IMR-90 (cell line): Measurements from ENCODE around the gene DIPK1A. TPM values are rescaled to one million over a fixed set of nuclear protein-coding genes. Genes with fewer than 3 reads are reported as not detected.

Source experiments
- ATAC-seq: fragments of 200-7000 bp; cut with Tn5 transposase; 2 replicates; pipeline ENCODE4 v1.9.1; 2020; ENCODE audit warnings: low read depth, mild to moderate bottlenecking, moderate library complexity
- BruUV-seq: library from RNA; stranded (reverse); fragments of 400-500 nt; replicated peaks from 2 replicates; lab custom pipeline; 2021; lab: Mats Ljungman, UMichigan
- CTCF ChIA-PET: fragments of 300-600 bp; formaldehyde crosslinking; extraction: SDS; loops from one replicate; lab custom pipeline; 2021; ENCODE audit warnings: antibody characterized with exemption; lab: Yijun Ruan, JAX
- POLR2A ChIA-PET: fragments of 300-600 bp; sonication (Branson Sonifier 250); formaldehyde crosslinking; loops from one replicate; lab custom pipeline; 2022; ENCODE audit warnings: antibody characterized with exemption; ENCODE audit not compliant: unreplicated experiment; lab: Charles Lee
- DNase-seq: peaks from one replicate; pipeline ENCODE4 v3.0.0; 2013
- H2AFZ ChIP-seq: replicated peaks from 2 replicates; pipeline ENCODE3; 2013; ENCODE audit warnings: low read length, mild to moderate bottlenecking; ENCODE audit not compliant: poor library complexity
- H2AK5ac ChIP-seq: 2 replicates; pipeline ENCODE4 v1.6.1; 2013; ENCODE audit warnings: low read depth, low read length, inconsistent platforms
- H2AK9ac ChIP-seq: replicated peaks from 2 replicates; pipeline ENCODE3; 2013; ENCODE audit warnings: mild to moderate bottlenecking, low read depth, low read length, moderate library complexity; ENCODE audit not compliant: poor library complexity
- H2BK120ac ChIP-seq: 2 replicates; pipeline ENCODE4 v1.6.1; 2013; ENCODE audit warnings: low read depth, low read length, inconsistent platforms
- H2BK15ac ChIP-seq: 3 replicates; pipeline ENCODE4 v1.6.1; 2013; ENCODE audit warnings: low read depth, low read length, inconsistent platforms
- H2BK20ac ChIP-seq: 2 replicates; pipeline ENCODE4 v1.6.1; 2013; ENCODE audit warnings: low read depth, mild to moderate bottlenecking, inconsistent platforms, low read length, moderate library complexity
- H2BK5ac ChIP-seq: 2 replicates; pipeline ENCODE4 v1.6.1; 2013; ENCODE audit warnings: mild to moderate bottlenecking, low read depth, low read length, inconsistent platforms; ENCODE audit not compliant: poor library complexity, severe bottlenecking
- H3K14ac ChIP-seq: replicated peaks from 2 replicates; pipeline ENCODE4 v1.6.1; 2013; ENCODE audit warnings: low read depth, low read length, inconsistent platforms
- H3K18ac ChIP-seq: 2 replicates; pipeline ENCODE4 v1.6.1; 2013; ENCODE audit warnings: low read depth, low read length, control low read depth
- H3K23ac ChIP-seq: 2 replicates; pipeline ENCODE4 v1.6.1; 2013; ENCODE audit warnings: low read depth, low read length, inconsistent platforms
- H3K27ac ChIP-seq: 2 replicates; pipeline ENCODE4 v1.5.1; 2013; ENCODE audit warnings: mild to moderate bottlenecking, control low read depth, low read length; ENCODE audit not compliant: insufficient read depth
- H3K27me3 ChIP-seq: 2 replicates; pipeline ENCODE4 v1.6.1; 2013; ENCODE audit warnings: low read length; ENCODE audit not compliant: control insufficient read depth, insufficient read depth
- H3K36me3 ChIP-seq: 2 replicates; pipeline ENCODE4 v1.6.1; 2013; ENCODE audit warnings: low read length, mixed read lengths; ENCODE audit not compliant: control insufficient read depth, insufficient read depth
- H3K4ac ChIP-seq: 2 replicates; pipeline ENCODE4 v1.6.1; 2013; ENCODE audit warnings: low read depth, low read length, inconsistent platforms
- H3K4me1 ChIP-seq: 2 replicates; pipeline ENCODE4 v1.6.1; 2013; ENCODE audit warnings: low read length, mixed read lengths; ENCODE audit not compliant: control insufficient read depth, insufficient read depth
- H3K4me2 ChIP-seq: 2 replicates; pipeline ENCODE4 v1.6.1; 2013; ENCODE audit warnings: low read depth, mild to moderate bottlenecking, control low read depth, low read length, moderate library complexity
- H3K4me3 ChIP-seq: 2 replicates; pipeline ENCODE4 v1.5.1; 2013; ENCODE audit warnings: low read depth, mild to moderate bottlenecking, control low read depth, low read length, moderate library complexity; ENCODE audit not compliant: insufficient read depth
- H3K56ac ChIP-seq: 2 replicates; pipeline ENCODE4 v1.6.1; 2013; ENCODE audit warnings: low read length, inconsistent platforms; ENCODE audit not compliant: insufficient read depth; ENCODE audit errors: extremely low read depth
- H3K79me1 ChIP-seq, 2 experiments: 2 replicates each; pipeline ENCODE4 v1.6.1; 2013; ENCODE audit warnings: low read length in 2 of 2, inconsistent platforms in 1 of 2, low read depth in 1 of 2
- H3K9ac ChIP-seq: 2 replicates; pipeline ENCODE4 v1.6.1; 2013; ENCODE audit warnings: low read depth, low read length, control low read depth
- H3K9me1 ChIP-seq: 2 replicates; pipeline ENCODE4 v1.6.1; 2013; ENCODE audit warnings: low read length, inconsistent platforms; ENCODE audit not compliant: insufficient read depth
- H3K9me3 ChIP-seq: 2 replicates; pipeline ENCODE4 v1.6.1; 2013; ENCODE audit warnings: low read length; ENCODE audit not compliant: control insufficient read depth, insufficient read depth
- H4K20me1 ChIP-seq: 2 replicates; pipeline ENCODE4 v1.6.1; 2013; ENCODE audit warnings: low read length, inconsistent platforms; ENCODE audit not compliant: insufficient read depth
- H4K5ac ChIP-seq: 2 replicates; pipeline ENCODE4 v1.6.1; 2013; ENCODE audit warnings: mild to moderate bottlenecking, low read depth, low read length, control low read depth
- H4K8ac ChIP-seq, 2 experiments: 2 replicates each; pipeline ENCODE4 v1.6.1; 2013; ENCODE audit warnings: low read depth in 2 of 2, low read length in 2 of 2, control low read depth in 1 of 2, inconsistent platforms in 1 of 2
- H4K91ac ChIP-seq: 2 replicates; pipeline ENCODE4 v1.6.1; 2013; ENCODE audit warnings: low read depth, low read length, inconsistent platforms; ENCODE audit not compliant: insufficient read depth
- CEBPB ChIP-seq: IDR thresholded peaks from 2 replicates; pipeline ENCODE4 v1.6.1; 2012; ENCODE audit warnings: low read depth, low read length, improper control_type of control experiment
- CTCF ChIP-seq: conservative IDR thresholded peaks from 2 replicates; pipeline ENCODE4 v1.5.1; 2012; ENCODE audit warnings: mild to moderate bottlenecking, low read depth, low read length, improper control_type of control experiment
- MAFK ChIP-seq: IDR thresholded peaks from 2 replicates; pipeline ENCODE4 v1.6.1; 2012; ENCODE audit warnings: low read depth, low read length, improper control_type of control experiment
- MXI1 ChIP-seq: IDR thresholded peaks from 2 replicates; pipeline ENCODE4 v1.6.1; 2012; ENCODE audit warnings: low read depth, mild to moderate bottlenecking, low read length, moderate library complexity, borderline replicate concordance
- RAD21 ChIP-seq: IDR thresholded peaks from 2 replicates; pipeline ENCODE4 v1.6.1; 2012; ENCODE audit warnings: low read length, improper control_type of control experiment
- RFX5 ChIP-seq: IDR thresholded peaks from 2 replicates; pipeline ENCODE4 v1.8.0; 2012; ENCODE audit warnings: low read depth, mild to moderate bottlenecking, low read length, moderate library complexity
- SMC3 ChIP-seq: fragments of 150-350 bp; IDR thresholded peaks from 2 replicates; pipeline ENCODE4 v1.6.1; 2016; ENCODE audit warnings: low read depth, mild to moderate bottlenecking, antibody characterized with exemption, low read length, moderate library complexity
- WGBS, 2 experiments: methylation state at CpG; one replicate each; pipeline versions ENCODE4 v1.1.5 to v1.1.7; 2013; ENCODE audit warnings: missing lambda C conversion rate in 2 of 2; ENCODE audit not compliant: insufficient read length in 1 of 2; ENCODE audit errors: extremely low coverage in 2 of 2; 5-methylcytosine and 5-hydroxymethylcytosine counted together
- dilution Hi-C: fragments of 300-500 bp; cut with HindIII; formaldehyde crosslinking; loops from one replicate; pipeline ENCODE4 v1.14.3; 2018; ENCODE audit warnings: low sequenced_read_pairs; ENCODE audit not compliant: unreplicated experiment
- in situ Hi-C: fragments of 300-500 bp; cut with MboI; formaldehyde crosslinking; loops from 3 replicates; pipeline ENCODE4 v1.14.3; 2019; ENCODE audit warnings: low sequenced_read_pairs, inconsistent platforms, mixed read lengths
- intact Hi-C: fragments of 100-400 bp; cut with micrococcal nuclease; formaldehyde crosslinking; loops from 2 replicates; pipeline ENCODE4 v1.10.0; 2022
- polyA plus RNA-seq, 3 experiments: library from polyadenylated mRNA; depleted of rRNA; stranded (reverse); fragments of >200 nt; gene quantifications; 2 replicates each; pipeline ENCODE4 v1.2.3, GENCODE V29; 2012; ENCODE audit warnings: low replicate concordance in 1 of 3
- total RNA-seq: library from RNA; depleted of rRNA; stranded (reverse); fragments of >200 nt; gene quantifications from 2 replicates; pipeline ENCODE4 v1.2.3, GENCODE V29; 2012

Gene DIPK1A
- total and polyA plus RNA-seq, 2 of the 4 experiments (the other 2 are of a cell fraction) = 4.7 to 5.7 TPM

DNA sequence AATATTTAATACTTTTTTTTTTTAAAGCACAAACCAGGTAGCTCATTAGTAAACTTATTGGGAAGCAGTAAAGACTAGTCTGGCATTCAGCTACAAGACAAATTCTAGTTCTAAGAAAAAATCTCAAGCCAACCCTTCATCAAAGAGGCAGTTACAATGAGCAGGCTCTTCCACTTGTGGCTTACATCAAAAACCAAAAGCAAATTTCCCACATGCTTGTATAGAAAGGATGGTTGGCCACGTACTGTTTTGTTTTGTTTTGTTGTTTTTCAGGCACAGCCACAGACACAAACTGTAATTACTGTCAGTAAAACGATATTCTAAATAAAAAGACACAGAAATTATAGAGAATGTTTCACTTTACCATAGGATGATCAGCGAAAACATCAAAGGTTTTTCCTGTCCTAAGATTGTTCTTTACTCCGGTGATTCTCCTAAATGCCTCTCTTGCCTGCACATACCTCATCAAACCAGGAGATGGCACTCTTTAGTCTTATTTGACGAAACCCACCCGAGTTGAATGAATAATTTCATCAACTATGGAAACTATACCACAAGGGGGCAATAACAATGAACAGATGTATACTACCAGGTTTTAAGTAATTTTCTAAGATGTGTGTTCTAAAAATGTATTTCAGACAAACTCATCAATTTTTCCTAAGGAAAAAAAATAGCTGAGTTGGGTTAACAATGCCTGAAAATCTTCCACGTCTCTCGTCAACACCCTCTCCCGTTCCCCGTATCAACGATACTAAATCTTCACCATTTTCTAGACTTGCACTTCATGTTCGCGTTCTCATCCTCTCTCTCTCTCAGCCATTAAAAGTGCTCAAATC is 102.5 kb downstream of the DIPK1A start:
- Histone ChIP-seq H4K20me1 (no peaks in the 10 kb centered on the region), H4K91ac (no peak overlapping the region), H3K4me2 (no peak overlapping the region), H3K27ac (no peak overlapping the region), H3K79me1 (no peaks in the 10 kb centered on the region; a peak in 1 of 4 replicates), H3K14ac (no peak overlapping the region), H3K23ac (no peak overlapping the region), H3K4ac (no peak overlapping the region), H3K4me1 (no peaks in the 10 kb centered on the region), H3K56ac (no peak overlapping the region), H4K8ac (no peak overlapping the region), H2BK120ac (no peak overlapping the region), H2BK5ac (no peak overlapping the region), H2AK9ac (no peak overlapping the region), H2BK15ac (no peak overlapping the region), H3K9ac (no peak overlapping the region), H3K27me3 (no peaks in the 10 kb centered on the region), H3K9me1 (no peaks in the 10 kb centered on the region), H2AFZ (no peak overlapping the region), H4K5ac (no peak overlapping the region), H3K18ac (no peak overlapping the region), H3K9me3 (no peaks in the 10 kb centered on the region; the same call in 1 of the 2 replicates), H3K36me3 (no peaks in the 10 kb centered on the region), H2BK20ac (peak overlapping the region; percentile 32; the same call in 1 of the 2 replicates), H2AK5ac (peak overlapping the region; percentile 44; the same call in 1 of the 2 replicates), H3K4me3 (no peak overlapping the region)
- DNase-seq = peak; percentile 85
- intact Hi-C loops = loop anchor here (1.0 kb wide), 3 partner anchors 102 to 204 kb away; no protein-coding TSS in a partner anchor
- ChIA-PET POLR2A (interaction anchor here (0.7 kb wide), 1 partner anchor 301 kb away, joined by 3 read pairs; no protein-coding TSS in a partner anchor), CTCF (interaction anchor here (0.6 to 2.8 kb wide), 14 partner anchors 10 to 946 kb away, joined by 3 to 29 read pairs (median 4); partner anchors contain the start of gene DIPK1A)
- peak; percentile 94 for ATAC-seq
- dilution Hi-C loops = no loop called here
- TF ChIP-seq RFX5 = no peak
- peak; percentile 100 for TF ChIP-seq CTCF
- TF ChIP-seq MAFK = 0 out of 2 replicates have a peak, but pooled peaks have one; percentile 22
- TF ChIP-seq SMC3 = peak; percentile 99
- peak; percentile 97 for TF ChIP-seq RAD21
- TF ChIP-seq MXI1 = no peak
- peak; percentile 20; the same call in 1 of the 2 replicates for TF ChIP-seq CEBPB
- BruUV-seq = no TSS peak
- in situ Hi-C loops = no loop called here
- 76 to 100% methylated on average over 5 to 7 of the region's 13 CpGs for WGBS, 2 experiments
